Stimulated activated CD4-positive, alpha-beta T cell treated with anti-CD3 and anti-CD28 coated beads, TNF-alpha, amount 100 ng/mL, for 48 hours (primary cell): ENCODE measurements around the gene EMC9.
A peak's percentile ranks its signal among the peaks of the same experiment; 100 is the strongest.

Experiments used
- DNase-seq, 3 donors: peaks; one replicate each; pipeline ENCODE4 v3.0.0-alpha.2; 2020; ENCODE audit warnings: low read depth in 3 of 3

The EMC9 gene

DNA sequence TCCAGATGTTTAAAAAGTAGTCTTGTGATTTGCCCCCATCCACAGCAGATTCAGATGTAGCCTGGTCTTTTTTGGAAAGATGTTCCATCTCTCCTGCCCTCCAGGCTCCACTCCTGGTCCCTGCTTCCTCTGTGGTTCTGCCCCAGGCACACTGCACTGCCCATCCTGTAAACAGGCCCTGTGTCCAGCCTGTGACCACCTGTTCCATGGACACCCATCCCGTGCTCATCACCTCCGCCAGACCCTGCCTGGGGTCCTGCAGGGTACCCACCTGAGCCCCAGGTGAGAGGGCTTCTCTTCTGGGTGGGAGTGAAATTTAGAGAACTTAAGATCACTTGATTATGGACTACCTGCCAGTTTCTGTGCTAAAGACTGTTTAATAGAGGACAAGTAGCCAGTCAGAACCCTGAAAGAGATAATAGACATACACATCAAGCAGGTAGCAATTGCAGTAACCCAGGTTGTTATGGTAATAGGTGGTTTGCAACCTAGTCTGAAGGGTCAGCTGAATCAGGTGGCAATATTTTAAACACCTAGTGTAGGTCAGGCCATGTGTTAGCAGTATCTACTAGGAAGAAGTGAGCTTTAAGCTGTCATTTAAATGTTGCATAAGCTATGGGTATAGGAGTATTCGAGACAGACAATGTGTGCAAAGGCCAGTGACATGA lies 8.0 kb upstream of the EMC9 start:
- DNase-seq: no peak

DNA sequence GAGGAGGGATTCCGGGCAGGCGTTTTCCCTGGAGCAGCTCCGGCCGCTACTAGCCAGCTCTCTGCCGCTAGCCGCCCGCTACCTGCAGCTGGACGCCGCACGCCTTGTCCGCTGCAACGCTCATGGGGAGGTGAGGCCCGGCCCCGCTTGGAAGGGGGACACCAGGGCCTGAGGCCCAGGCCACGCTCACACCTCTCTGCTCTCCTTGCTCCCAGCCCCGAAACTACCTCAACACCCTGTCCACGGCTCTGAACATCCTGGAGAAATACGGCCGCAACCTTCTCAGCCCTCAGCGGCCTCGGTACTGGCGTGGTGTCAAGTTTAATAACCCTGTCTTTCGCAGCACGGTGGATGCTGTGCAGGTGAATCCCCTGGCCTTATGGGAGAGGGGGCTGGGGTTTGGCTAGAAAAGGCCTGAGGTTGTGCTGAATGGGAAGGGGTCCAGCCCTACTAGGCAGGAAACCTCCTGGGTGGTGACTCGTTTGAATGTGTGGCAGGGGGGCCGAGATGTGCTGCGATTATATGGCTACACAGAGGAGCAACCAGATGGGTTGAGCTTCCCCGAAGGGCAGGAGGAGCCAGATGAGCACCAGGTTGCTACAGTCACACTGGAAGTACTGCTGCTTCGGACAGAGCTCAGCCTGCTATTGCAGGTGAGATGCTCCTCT lies 6.5 kb upstream of the EMC9 start:
- DNase-seq: no peak

DNA sequence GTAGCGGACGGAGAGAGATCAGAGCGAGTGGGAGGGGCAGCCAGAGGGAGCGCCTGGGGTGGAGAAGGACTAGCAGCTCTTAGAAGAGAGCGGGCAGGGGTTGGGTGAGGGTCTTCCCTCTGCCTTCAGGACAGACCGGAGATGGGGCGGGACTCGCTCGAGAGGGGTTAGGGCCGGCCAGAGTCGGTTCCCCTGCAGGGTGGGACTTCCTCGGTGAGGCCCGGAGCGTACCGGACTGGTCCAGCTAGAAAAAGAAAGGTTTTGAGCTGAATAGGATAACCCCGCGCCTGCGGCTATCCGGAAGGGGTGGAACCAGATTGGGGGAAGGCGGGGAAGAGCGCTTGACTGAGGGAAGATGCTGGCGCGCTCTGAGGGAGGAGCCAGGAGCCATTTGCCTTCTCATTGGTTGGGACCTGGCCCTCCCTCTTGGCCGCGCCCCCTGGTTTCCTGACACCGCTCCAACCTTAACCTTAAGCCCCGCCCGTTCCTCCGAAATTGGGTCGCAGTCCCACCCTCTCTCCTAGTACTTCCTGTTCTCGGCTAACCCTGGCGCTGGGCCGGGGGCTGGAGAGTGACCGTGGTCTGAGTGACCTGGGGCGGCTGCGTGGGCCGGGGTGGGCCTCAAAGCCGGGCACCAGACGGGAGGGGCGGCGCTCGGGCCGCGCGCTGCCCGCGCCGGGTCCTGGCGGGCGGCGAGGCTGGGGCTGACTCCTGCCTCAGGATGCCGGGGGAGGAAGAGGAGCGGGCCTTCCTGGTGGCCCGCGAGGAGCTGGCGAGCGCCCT lies 5.8 kb upstream of the EMC9 start, which contains the start of gene RNF31:
RNF31 (plus strand) TSS at position 521 of the 783 bp plus-strand sequence; CDS start at position 722, 201 bp downstream.
- DNase-seq: peak; percentile 95 to 99 (median 97)

DNA sequence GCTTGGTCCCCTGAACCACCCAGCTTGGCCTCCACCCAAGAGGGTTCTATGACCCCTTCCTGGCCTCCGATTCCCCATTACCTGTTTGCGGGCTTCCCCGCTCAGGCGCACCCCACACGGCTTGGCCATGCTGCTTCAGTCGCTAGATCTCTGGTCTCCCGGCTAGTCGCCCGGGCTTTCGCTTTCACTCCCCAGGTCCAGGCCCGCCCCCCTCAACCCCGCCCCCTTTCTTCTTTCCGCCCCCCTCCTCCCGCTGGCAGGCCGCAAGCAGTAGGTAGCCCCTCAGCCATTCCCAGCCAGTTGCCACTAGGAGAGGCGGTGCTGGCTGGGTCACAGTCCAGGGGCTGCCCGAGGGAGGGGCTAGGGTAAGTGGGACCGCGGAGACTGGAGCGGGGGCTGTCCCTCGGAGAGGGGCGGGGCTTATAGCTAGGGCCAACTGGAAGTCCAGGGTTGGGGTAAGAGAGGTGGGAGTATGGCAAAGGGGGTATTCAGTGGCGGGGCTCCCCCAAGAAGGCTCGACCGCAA lies 5.1 kb upstream of the EMC9 start, which contains the start of gene PSME2:
PSME2 (minus strand) TSS at position 158 of the 525 bp plus-strand sequence; CDS start at position 129, 29 bp downstream.
- DNase-seq: peak; percentile 86 to 91 (median 89)

DNA sequence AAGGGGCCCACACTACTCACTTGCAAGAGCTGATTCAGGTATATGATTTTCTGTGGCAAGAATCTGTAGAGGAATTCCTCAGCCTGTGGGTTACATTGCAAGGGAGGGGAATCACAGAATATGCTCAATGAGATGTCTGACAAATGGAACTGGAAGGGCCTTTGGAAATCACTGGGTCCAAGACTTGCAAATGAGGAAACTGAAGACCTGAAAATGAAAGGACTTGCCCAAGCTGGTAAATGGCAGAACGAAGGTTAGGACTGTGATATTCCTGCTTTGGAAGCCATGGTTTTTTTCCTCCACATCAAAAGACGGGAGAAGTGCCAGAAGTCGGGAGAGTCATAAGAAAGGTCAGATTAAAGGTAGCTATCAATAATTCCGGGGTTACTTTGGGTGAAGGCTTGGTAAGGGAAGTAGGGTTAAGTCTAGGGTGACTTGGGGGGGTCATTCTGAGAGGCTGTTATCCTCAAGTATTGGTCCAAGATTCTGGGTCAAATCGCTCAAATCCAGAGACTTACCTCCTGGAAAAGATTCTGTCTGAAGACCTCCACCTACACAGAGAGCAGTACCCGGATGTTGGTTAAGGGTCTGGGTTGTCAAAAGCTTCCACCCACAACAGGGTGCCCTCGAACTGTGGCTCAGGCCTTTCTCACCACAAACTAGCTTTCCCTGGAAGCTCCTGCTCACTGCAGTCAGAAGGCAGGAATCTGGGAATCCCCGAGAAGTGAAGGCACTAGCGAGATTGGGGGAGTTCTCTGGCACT lies 4.5 kb upstream of the EMC9 start:
- no peak for DNase-seq

DNA sequence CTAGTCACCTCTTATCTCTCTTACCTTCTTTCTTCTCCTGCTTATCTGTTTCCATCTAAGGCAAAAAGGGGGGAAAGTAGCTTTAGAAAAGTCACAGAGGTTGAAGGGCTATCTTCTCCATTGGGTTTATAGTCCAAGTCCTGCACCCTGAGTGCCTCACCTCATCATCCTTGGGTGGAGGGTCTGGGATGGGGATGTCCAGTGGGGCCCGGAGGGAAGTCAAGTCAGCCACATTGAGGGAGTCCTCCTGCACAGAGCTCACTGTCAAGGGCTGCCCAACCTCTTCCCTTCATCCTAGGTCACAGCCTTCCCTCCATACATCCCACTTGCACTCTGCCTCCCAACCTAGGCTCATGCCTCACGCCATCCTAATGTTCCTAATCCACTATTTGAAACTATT lies 3.8 kb upstream of the EMC9 start:
- DNase-seq: no peak

DNA sequence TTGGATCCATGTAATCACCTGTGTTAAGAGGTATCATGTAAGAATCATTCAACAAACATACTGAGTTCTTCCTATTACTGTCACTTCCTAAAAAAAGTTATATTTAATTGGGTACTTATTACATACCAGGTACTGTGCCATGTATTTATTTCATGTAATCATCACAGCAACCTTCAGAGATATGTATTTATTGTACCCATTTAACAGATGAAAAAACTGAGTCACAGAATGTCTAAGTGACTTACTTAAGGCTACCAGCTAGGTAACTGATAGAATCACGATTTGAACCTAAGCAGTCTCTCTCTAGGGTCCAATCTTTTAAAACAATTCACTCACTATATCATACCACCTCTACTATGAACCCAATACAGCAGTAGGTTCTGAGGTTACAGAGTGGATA lies 3.1 kb upstream of the EMC9 start:
- no peak for DNase-seq

DNA sequence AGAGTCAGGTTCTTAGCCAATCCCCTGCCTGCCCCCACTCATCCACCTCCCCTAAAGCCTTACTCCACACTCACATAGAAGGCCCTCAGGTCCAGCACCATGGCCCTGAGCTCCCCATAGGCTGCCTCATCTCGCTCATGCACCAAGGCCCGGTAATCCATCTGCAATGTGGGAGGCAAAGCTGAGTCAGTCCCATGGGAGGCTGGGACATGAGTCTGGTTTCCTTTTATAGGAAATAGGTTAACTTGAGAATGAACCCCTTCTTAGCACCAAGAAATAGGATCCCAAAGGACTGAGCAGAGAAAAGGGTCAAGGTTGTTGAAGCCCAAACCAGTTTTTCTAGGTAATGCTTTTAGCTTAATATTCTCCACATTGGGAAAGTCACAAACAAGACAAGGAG lies 2.1 kb upstream of the EMC9 start:
- DNase-seq: no peak

DNA sequence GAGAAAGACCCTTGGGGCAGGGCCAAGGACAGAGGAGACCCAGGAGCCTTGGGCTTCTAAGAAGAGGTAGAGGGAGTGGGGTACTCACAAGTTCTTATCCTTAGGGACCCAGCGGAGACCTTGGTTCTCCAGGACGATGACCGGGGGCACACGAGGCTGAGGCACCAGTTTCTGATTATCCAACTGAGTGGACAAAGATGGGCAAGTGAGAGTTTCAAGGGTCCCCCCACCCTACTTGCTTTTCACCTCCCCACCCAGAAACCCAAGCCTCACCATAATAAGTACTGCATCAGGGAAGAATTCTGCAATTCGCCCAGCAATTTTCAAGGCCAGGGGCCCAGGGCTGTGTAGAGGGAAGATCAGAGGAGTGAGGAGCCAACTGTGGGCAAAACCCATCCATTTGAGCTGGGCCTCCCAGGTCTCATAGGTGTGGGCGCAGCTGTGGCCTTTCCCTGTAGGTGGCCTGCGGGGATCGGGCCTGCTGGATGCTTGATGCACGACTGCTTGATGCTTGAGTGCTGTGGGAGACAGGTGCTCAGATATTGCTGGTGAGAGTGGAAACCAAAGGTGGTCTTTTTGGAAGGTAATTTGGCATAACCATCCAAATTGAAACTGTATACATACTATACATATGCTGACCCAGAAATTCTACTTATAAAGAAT lies 2.0 kb downstream of the EMC9 start:
- DNase-seq: peak in 1 of 3 donors; percentile 19

DNA sequence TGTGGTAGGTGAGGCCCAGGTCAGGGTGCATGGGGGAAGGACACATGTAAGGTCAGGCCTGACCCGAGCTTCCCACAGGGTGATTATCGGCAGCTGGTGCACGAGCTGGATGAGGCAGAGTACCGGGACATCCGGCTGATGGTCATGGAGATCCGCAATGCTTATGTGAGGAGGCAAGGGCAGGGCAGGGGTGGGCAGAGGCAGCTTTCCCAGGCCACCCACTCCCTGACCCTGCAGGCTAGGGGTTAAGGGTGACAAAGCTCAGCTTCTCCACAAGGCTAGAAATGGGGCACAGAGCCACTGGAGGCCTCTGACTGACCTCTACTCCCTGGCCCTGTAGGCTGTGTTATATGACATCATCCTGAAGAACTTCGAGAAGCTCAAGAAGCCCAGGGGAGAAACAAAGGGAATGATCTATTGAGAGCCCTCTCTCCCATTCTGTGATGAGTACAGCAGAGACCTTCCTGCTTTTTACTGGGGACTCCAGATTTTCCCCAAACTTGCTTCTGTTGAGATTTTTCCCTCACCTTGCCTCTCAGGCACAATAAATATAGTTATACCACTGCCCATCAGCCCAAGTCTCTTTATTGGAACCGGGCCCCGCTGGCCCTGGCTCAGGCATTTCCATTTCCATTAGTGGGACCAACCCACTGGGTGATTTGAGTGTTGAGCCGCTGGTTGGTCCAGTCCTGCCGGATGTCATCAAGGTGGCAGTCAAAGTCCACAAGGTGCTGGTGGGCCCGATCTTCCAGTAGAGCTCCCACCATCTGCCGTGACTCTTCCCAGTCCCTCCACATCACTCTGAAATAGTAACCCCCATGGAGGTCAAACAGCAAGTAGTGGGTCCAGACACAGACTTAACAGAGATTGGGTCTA lies 2.8 kb downstream of the EMC9 start:
- no peak for DNase-seq

DNA sequence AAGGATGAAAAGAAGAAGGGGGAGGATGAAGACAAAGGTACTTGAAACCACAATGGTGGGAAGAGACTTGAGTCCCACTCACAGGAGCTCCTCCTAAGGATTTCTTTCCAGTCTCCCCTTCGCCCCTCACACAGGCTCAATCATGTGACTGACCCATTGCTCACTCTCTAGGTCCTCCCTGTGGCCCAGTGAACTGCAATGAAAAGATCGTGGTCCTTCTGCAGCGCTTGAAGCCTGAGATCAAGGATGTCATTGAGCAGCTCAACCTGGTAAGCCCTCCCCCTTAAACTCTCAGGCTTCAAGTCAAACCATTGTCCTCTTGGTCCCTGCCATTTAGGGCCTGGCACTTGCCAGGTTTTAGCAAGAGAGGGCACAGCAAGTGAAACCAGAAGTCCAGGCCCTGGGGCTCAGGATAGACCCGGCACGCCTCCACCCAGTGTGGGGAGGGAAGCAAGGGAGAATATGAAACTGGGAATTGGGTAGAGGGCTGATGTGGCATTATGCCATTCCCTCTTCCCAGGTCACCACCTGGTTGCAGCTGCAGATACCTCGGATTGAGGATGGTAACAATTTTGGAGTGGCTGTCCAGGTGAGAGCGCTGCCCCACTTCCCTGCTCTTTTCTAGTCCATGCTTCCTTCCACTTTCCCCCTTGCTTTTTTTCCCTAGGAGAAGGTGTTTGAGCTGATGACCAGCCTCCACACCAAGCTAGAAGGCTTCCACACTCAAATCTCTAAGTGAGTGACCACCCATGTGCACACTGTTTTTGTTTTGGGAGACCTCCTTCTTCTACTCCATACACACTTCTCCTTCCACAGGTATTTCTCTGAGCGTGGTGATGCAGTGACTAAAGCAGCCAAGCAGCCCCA lies 3.6 kb downstream of the EMC9 start:
- DNase-seq: no peak

DNA sequence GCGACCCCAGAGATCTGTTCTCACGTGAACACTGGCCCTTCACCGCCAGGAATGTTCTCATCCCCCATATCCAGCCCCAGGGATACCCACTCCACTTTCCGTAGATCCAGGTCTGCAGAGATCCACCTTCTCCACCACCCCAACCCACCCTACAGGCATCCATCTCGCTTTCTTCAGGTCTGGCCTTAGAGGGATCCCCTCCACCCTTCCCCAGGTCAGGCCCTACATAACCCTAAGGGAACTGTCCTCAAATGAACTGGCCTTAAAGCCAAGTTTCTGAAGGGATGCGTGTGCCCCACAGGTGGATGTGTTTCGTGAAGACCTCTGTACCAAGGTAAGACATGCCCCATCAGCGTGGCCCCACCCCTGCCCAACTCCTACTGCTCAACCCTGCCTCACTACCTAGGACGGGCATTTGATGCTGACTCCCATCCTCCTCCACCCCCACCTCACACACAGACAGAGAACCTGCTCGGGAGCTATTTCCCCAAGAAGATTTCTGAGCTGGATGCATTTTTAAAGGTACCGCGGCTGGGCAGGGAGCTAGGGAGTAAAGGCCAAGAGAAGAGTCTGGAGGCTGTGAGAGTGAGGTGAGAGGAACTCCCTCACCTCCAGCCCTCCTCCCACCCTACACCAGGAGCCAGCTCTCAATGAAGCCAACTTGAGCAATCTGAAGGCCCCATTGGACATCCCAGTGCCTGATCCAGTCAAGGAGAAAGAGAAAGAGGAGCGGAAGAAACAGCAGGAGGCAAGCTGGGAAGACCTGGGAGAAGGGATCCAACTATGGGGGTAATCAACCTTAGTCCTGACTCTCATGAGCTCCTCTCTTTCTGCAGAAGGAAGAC lies 4.5 kb downstream of the EMC9 start:
- DNase-seq: no peak

DNA sequence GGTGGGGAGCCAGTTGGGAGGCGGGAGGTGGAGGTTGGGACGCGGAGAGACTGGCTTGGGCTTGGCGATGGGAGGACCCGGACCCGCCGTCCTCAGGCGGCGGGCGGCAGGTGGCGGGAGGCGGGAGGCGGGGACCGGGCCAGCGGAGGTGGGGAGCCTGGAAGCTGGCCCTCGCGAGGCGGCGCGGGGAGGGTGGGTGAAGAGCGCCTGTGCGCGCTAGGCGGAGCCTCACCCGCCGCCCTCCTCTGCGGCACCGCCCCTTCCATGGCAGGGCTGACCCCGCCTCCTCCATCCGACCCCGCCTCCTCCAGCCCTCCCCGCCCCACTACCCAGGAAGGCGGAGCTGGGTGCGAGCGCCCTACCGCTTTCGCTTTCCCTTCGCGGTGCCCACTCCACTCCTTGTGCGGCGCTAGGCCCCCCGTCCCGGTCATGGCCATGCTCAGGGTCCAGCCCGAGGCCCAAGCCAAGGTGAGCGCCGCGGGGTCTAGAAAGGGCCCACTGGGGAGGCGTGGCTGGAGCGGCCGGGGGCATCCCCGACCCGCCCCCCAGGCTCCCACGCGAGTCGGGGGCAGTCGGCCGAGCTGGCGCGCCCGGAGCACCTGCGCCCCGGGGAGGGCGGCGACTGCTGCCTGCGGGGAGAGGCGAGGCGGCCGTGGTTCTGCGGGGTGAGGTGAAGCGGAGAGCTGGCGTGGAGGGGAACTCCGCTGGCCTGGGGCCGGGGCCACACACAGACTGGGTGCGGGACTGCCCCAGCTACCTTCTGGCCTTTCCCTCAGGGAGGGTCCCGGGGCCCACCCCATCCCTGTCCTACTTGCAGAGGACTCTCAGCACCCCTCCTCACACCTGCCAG lies 5.3 kb downstream of the EMC9 start, which contains the start of gene PSME1:
PSME1 (plus strand) TSS at position 361 of the 850 bp plus-strand sequence; CDS start at position 430, 69 bp downstream.
- DNase-seq: peak; percentile 89 to 95 (median 89)

DNA sequence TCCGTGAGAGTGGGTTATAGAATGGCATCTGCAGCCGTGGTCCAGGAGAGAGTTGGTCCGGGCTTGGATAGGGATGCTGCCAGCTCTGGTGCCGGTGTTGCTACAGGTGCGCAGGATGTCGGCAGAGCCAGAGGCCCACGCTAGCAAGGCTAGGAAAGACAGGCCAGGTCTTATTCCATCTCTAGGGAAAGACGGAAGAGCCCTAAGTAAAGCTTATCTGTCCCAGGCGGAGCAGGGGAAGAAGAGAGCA lies 5.9 kb downstream of the EMC9 start:
- no peak for DNase-seq

DNA sequence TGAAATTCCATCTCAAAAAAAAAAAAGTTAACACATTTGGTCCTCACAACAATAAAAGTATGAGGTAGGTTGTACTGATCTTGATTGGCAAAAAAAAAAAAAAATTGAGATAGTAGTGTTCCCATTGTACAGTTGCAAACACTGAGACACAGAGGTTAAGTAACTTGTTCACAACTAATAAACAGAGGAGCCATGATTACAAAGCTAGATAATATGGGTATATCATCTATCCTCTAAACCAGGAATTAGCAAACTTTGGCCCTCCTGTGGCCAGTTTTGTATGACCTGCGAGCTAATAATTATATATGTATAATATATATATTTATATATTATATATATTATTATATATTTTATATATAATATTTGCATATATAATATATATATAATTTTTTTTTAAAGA lies 7.7 kb downstream of the EMC9 start:
- no peak for DNase-seq

DNA sequence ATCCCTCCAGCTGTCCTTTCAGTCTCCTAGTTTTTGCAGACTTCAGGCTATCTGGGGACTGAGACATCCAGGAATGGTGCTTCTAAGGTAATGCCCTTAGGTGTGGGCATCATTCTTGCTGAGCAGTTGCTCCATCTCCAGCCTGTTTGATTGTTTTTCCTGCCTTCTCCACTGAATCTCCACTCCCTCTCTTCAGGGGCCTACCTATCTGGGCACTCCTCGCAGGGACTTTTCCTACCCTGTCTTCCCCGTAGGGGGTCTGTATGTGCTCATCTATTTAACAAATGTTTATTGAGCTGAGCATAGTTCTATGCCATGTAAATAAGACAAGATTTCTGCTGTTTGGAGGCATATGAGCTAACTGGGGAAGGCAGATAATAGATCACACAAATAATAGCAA lies 8.4 kb downstream of the EMC9 start:
- no peak for DNase-seq

DNA sequence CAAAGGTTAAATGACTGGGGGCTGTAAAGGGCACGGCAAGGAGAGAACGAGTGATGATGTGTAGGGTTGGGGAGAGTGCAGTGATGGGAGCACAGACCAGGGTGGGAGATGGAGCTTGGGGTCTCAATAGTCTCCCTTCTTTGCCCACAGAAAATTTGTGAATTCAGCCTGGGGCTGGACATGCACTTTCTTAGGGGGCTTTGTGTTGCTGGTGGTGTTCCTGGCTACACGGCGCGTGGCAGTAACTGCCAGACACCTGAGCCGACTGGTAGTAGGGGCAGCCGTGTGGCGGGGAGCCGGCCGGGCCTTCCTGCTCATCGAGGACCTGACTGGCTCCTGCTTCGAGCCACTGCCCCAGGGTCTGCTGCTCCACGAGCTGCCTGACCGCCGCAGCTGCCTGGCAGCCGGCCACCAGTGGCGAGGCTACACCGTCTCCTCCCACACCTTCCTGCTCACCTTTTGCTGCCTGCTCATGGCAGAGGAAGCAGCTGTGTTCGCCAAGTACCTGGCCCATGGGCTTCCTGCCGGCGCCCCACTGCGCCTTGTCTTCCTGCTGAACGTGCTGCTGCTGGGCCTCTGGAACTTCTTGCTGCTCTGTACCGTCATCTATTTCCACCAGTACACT lies 9.2 kb downstream of the EMC9 start:
- no peak for DNase-seq
